Measurements from ENCODE around the gene ARID3C. TPM values are rescaled to one million over a fixed set of nuclear protein-coding genes. Genes with fewer than 3 reads are reported as not detected.
A peak's percentile ranks its signal among the peaks of the same experiment; 100 is the strongest.

ARID3C gene
- total RNA-seq, 1 donor from 2014 or later: not detected

DNA sequence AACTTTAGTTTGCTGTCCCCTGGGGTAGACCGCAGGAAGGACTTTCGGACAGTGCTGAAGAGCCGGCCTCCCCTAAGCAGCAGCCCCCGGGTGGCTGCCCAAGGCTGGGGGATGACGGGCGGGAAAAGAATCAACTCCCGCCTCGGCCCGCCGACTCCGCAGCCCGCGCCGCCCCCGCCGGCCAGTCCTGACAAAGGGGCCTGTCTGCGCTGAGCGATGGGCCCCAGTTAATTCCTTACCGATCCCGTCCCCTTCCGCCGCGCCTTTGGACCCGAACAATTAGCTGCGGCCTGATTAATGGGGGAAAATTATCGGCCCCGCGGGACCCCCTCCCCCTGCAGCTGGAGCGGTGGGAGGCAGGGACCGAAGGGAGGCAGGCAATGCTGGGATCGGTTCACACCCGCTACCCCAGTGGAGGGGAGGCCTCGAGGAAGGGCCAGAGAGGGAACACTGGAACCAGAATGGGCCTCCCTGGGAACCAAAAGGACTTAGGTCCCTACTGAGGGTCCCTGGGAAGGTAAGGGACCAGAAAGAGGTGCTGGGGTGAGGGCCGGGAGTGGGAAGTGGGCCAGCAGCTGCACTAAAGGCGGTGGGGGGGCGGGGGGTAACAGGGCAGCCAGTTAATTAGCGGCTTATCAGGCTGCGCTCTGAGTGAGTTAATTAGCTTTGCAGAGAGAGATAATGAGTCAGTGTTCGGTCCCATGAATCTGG, 4.2 kb downstream of the ARID3C start:
- Mint-ChIP-seq H3K27ac (no peak overlapping the region), H3K27me3 (peaks cover 66% of the 10 kb centered on the region), H3K9me3 (no peaks in the 10 kb centered on the region), H3K36me3 (peaks cover 4% of the 10 kb centered on the region), H3K4me1 (ENCODE audit: unreplicated experiment) (peaks cover 20% of the 10 kb centered on the region), H3K4me3 (no peak overlapping the region)
- no peak for DNase-seq (ENCODE audit: extremely low spot score, unreplicated experiment)
- TF ChIP-seq, protein P1, sequence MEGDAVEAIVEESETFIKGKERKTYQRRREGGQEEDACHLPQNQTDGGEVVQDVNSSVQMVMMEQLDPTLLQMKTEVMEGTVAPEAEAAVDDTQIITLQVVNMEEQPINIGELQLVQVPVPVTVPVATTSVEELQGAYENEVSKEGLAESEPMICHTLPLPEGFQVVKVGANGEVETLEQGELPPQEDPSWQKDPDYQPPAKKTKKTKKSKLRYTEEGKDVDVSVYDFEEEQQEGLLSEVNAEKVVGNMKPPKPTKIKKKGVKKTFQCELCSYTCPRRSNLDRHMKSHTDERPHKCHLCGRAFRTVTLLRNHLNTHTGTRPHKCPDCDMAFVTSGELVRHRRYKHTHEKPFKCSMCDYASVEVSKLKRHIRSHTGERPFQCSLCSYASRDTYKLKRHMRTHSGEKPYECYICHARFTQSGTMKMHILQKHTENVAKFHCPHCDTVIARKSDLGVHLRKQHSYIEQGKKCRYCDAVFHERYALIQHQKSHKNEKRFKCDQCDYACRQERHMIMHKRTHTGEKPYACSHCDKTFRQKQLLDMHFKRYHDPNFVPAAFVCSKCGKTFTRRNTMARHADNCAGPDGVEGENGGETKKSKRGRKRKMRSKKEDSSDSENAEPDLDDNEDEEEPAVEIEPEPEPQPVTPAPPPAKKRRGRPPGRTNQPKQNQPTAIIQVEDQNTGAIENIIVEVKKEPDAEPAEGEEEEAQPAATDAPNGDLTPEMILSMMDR (conservative IDR thresholded peaks at IDR 0.05): no peak

GRCh38 chr9:34623374-34624235, 5.3 kb downstream of the ARID3C start:
- Mint-ChIP-seq H3K9me3 (no peaks in the 10 kb centered on the region), H3K27ac (no peak overlapping the region), H3K27me3 (peaks cover 57% of the 10 kb centered on the region), H3K36me3 (peaks cover 4% of the 10 kb centered on the region), H3K4me3 (no peak overlapping the region), H3K4me1 (ENCODE audit: unreplicated experiment) (peaks cover 21% of the 10 kb centered on the region)
- DNase-seq (ENCODE audit: extremely low spot score, unreplicated experiment): no peak
- TF ChIP-seq, protein P1 (conservative IDR thresholded peaks at IDR 0.05): no peak

DNA sequence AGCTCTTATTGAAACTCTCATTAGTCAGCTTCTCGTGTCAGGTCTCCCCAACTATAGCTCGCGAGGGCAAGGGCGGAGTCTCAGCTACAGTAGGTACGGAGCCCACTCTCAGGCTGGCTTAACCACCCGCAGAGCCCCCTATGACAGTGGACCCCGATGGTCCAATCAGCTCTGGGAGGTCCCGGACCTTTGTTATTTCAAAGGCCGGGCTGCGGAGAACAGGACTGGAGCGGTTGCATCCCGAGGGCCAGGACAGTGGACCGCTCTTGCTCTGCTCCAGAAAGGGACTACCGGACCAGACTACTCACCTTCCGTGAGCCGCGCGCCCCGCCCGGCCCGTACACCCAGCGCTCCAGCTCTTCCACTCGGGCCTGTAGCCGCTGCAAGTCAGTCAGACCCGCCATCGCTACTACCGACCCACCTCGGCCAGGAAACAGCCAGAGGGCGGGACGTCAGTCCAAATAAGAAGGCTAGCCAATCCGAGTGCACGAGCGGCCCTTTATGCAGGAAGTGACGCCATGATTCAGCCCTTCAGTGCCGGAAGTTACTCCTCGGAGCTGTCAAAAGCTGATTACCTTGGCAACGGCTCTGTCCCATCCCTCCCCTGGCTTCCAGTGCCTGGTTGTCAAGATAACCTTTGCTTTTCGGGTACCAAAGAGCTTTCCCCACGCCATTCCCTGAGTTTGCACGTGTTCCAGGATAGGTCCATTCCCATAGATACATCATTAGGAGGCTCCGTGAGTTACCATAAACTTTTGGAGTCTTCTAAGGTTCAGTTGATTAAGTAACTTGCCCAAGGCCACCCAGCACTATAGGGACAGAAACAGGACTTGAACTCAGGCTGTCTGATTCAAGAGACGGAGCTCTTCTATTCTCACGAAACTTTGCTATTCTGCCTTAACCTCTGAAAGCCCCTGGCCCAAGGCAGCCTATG, 8.5 kb downstream of the ARID3C start, which contains the start of gene DCTN3:
Gene DCTN3, minus strand, starts transcription at position 435 of the 934 bp plus-strand sequence. Its CDS starts 31 bp downstream, at position 404.
- Mint-ChIP-seq H3K27me3 (peaks cover 25% of the 10 kb centered on the region), H3K4me1 (ENCODE audit: unreplicated experiment) (peaks cover 15% of the 10 kb centered on the region), H3K4me3 (peak within 1 kb of the TSS; percentile 91), H3K27ac (peak within 1 kb of the TSS; percentile 68), H3K36me3 (peaks cover 8% of the 10 kb centered on the region), H3K9me3 (no peaks in the 10 kb centered on the region)
- peak; percentile 86 for DNase-seq (ENCODE audit: extremely low spot score, unreplicated experiment)
- TF ChIP-seq, protein P1 (conservative IDR thresholded peaks at IDR 0.05): no peak

- peaks cover 11% of the 10 kb centered on the region for H3K36me3 Mint-ChIP-seq
- no peaks in the 10 kb centered on the region for H3K9me3 Mint-ChIP-seq
- no peak overlapping the region for H3K27ac Mint-ChIP-seq
- H3K27me3 Mint-ChIP-seq: no peaks in the 10 kb centered on the region
- H3K4me1 Mint-ChIP-seq (ENCODE audit: unreplicated experiment): peaks cover 31% of the 10 kb centered on the region
- no peak overlapping the region for H3K4me3 Mint-ChIP-seq
- DNase-seq (ENCODE audit: extremely low spot score, unreplicated experiment): no peak
- TF ChIP-seq, protein P1 (conservative IDR thresholded peaks at IDR 0.05): no peak
Observed at GRCh38 chr9:34615132-34615531, 13.7 kb downstream of the ARID3C start.

- TF ChIP-seq, protein P1 (conservative IDR thresholded peaks at IDR 0.05): peak; percentile 93
- Mint-ChIP-seq H3K9me3 (no peaks in the 10 kb centered on the region), H3K4me1 (ENCODE audit: unreplicated experiment) (peaks cover 23% of the 10 kb centered on the region)
Observed at GRCh38 chr9:34612788-34613390, 16.0 kb downstream of the ARID3C start.

More at GRCh38 chr9:34612788-34613390, 16.0 kb downstream of the ARID3C start:
- Mint-ChIP-seq H3K27me3 (no peaks in the 10 kb centered on the region), H3K36me3 (peaks cover 11% of the 10 kb centered on the region), H3K27ac (peak overlapping the region; percentile 85), H3K4me3 (peak overlapping the region; percentile 93)
- DNase-seq (ENCODE audit: extremely low spot score, unreplicated experiment): peak; percentile 80

All from type B pancreatic cell (in vitro differentiated cells).